GM12873 (cell line): ENCODE results near the gene FTO.

ENCODE experiments used
- CTCF ChIP-seq: IDR thresholded peaks from 2 replicates; pipeline ENCODE4 v1.5.1; 2012; ENCODE audit warnings: low read depth, mild to moderate bottlenecking, moderate library complexity, low read length, control low read depth; ENCODE audit not compliant: insufficient read depth; ENCODE audit errors: missing control alignments

Gene FTO

GRCh38 chr16:53785916-53786315 lies 82.0 kb downstream of the FTO start:
- no peak for TF ChIP-seq CTCF

- TF ChIP-seq CTCF = no peak
These were observed 83.5 kb downstream of the FTO start for GRCh38 chr16:53787423-53787822.

GRCh38 chr16:53789137-53789536 lies 85.2 kb downstream of the FTO start:
- TF ChIP-seq CTCF = no peak

- TF ChIP-seq CTCF = no peak
These were observed 88.4 kb downstream of the FTO start for GRCh38 chr16:53792161-53792951.

GRCh38 chr16:53803451-53803850 lies 99.5 kb downstream of the FTO start:
- TF ChIP-seq CTCF = no peak

- TF ChIP-seq CTCF = no peak
These were observed 100.0 kb downstream of the FTO start for GRCh38 chr16:53803998-53804397.

GRCh38 chr16:53804467-53804866 lies 100.5 kb downstream of the FTO start:
- no peak for TF ChIP-seq CTCF

GRCh38 chr16:53805113-53805512 lies 101.2 kb downstream of the FTO start:
- no peak for TF ChIP-seq CTCF
